ENCODE data around the gene B4GALNT3.

B4GALNT3 gene

DNA sequence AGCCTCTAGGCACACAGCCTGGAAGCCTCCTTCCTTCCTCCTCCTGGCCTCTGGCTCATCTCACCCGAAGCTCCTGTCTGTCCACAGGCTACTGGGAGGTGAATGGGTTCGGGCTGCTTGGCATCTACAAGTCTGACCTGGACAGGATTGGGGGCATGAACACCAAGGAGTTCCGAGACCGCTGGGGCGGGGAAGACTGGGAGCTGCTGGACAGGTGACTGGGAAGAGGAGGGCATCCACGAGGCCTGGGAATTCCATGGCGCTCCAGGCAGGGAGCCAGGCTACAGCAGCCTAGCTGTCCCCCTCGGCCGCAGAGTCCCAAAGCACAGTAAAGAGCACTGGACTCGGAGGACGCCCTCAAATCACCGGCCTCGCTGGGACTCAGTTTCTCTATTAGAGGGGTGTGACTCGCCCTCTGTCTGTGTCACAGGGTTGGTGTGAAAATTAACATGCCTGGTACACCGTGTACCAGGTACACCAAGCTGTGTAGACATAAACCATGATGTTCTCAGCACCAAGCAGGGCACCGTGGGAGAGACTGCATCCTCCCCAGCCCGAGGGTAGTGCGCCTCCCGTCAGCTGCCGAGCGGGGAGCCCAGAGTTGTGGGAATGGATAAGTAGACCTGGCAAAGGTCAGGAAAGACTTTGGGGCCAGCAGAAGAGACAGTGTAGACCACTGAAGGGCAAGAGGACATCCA lies 99.6 kb downstream of the B4GALNT3 start:
- no peak for DNase-seq (ENCODE audit: low read depth in 3 of 3)

DNA sequence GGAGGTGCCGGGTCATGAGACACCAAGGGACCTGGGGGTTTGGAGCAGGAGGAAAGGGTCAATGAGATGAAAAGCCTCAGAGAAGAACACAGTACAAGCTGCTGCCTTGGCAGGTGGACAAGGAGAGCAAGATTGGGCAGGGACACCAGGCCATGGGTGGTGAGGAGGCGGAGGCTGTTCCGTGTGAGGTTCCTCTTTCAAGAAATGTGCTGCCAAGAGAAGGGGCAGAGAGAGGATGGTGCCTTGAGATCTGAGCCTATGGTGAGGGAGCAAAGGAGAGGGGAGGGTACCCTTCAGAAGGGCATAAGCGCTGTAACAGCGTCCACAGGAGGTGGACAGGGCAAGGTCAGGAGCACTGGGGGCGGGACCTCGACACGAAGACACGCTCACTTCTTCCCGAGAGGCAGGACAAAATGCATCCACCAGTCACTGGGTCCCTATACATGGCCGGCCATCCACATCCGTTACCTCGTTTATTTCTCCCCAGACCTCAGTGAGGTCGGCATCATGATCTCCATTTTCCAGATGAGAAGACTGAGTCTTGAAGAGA lies 100.2 kb downstream of the B4GALNT3 start:
- DNase-seq (ENCODE audit: low read depth in 3 of 3), result no peak

DNA sequence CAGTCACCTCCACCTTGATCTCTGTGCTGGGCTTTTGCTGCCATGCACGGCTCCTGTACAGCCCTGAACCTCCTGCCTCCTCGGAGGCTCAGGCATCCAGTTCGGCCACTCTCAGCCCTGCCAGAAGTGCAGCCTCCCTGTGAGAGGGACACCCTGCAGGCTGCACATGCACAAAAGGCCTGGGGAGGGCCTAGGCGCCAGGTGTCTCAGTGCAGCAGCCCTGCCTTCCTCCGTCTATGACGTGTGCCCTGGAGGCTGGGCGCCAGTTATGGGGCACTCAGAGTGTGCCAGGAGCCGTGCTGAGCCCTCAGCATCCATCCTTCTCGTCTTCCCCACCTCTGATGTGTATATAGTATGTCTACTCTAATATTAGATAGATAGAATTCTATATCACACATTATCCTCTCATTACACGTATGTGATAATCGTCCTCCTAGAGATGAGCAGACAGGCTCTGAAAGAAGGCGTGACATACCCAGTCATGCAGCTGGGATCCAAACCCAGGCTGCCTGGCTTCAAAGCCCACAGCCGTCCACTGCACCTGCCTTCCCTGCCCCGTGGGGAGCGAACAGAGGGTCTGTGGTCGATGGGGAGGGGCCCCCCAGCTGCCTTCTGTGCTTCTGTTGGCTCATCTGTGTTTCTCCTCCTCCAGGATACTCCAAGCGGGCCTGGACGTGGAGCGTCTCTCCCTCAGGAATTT lies 101.1 kb downstream of the B4GALNT3 start:
- no peak for DNase-seq (ENCODE audit: low read depth in 3 of 3)

DNA sequence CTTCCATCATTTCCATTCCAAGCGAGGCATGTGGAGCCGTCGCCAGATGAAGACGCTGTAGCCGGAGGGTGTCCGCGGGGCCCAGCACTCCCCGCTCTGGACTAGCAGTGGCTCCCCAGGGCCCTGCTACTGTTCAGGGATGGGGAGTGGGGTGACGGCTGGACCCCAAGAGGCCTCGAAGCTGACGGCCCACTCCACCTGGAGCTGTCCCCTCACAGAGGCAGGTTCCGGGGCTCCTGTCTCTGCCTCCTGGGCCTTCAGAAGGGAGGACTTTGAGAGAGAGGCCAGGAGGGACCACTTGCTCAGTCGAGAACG lies 101.6 kb downstream of the B4GALNT3 start:
- no peak for DNase-seq (ENCODE audit: low read depth in 3 of 3)

DNA sequence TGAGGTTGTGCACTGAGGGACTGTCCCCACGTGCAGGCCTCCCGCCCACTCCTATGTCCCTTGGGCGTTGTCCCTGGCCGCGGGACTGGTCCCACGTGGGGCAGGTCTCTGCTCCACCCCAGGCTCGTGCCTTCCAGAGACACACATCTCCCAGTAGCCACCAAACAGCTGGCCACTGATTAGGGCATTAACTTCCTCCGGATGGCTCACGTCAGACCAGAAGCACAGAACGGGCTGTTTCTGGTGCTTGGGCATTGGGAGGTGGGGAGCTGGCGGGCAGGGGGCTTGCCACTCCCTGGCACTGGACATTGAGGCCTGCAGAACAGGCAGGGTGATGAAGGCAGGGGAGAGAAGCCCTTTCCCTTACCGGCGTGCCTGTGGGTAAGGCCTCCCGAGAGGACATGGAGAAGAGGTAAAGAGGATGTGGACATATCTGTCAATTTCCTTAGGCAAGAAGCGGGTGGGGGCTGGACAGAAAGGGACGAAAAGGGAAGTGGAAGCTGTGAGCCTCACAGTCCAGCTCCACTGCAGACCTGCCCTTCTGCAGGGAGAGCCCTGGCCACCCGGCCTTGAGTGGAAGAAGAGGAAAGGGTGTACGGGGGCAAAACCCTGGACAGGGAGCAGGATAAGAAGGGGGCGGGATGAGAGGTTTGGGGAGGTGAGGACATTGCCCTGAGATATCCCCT lies 102.3 kb downstream of the B4GALNT3 start:
- no peak for DNase-seq (ENCODE audit: low read depth in 3 of 3)

DNA sequence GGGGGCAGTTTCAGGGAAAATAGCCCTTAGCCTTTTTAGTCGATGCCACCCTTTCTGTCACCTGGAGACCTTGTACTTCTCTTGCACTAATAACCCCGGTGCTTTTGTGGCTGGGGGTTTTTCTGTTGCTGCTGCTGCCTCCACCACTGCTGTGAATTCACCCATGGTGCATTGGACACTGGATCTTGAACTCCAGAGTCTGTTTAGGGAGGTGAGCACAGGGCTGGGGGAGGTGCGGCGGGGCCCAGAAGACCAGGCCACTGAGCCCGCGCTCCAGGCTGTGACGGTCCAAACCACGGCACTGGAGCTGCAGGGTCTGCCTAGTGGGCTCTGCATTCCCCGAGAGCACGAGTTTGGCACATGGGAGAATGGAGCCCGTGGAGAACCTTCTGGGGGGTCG lies 102.9 kb downstream of the B4GALNT3 start:
- DNase-seq (ENCODE audit: low read depth in 3 of 3), result no peak

DNA sequence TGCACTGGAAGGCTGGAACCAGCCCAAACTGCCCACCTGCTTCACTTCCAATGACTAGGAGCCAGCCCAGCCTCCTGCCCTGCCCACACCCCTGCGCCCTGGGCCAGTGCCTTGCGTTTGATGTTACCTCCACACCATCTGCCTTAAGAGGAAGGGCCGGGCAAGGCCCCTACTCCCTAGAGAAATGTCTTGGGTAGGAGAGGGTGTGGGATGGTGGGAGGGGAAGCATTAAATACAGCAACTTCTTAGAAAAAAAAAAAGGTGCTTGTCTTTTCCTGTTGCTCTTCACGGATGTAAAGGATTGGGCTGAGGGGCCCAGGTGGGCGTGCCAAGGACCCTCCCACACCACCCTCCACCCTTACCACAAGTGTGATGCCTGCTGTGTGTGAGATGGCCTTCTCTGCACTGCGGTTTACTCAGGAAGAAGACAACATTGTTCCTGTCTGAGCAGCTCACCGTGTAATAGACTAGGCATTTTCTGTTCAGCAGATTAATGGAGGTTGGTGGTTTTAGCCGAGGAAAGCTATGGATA lies 103.6 kb downstream of the B4GALNT3 start:
- no peak for DNase-seq (ENCODE audit: low read depth in 3 of 3)

DNA sequence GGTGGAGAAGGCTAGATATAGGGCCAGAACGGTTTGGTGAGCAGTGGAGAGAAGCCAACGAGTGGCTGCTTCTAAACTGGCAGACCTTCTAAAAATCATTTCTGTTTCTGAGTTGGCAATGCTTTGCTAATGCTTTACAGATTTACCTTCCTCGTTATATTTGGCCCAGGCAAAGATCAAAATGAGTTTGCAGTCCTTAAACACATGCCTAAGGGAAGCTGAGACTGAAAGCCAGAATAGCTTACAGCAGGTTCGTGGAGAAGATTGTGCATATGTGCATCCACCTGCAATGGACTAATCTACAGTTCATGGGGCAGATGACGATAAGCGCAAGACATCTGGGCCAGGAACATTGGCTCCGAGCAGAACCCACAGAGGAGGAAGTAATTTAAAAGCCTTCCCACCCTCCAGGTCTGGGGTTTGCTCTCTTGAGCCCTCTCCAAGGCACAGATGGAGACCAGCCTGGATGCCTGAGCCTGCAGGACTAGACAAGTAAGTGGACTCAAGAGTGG lies 104.1 kb downstream of the B4GALNT3 start:
- DNase-seq (ENCODE audit: low read depth in 3 of 3), result no peak

DNA sequence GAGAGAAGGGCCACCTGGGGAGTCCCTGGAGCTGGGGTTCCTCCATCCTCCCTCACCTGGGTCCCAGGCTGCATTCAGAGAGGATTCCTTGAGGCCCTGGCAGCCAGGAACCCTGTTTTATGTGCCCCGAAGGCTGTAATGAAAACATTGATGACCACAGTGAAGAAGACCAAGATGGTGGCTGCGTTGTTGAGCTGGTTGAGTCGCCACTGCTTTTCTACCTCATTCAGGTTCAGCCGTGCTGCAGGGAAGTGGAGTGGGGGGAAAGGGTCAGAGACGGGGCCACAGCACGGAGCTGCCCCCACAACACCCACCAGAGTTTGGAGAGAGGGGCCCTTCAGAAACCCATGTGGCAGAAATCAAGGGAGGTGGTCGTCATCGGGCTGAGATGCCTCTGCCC lies 105.4 kb downstream of the B4GALNT3 start:
- no peak for DNase-seq (ENCODE audit: low read depth in 3 of 3)

DNA sequence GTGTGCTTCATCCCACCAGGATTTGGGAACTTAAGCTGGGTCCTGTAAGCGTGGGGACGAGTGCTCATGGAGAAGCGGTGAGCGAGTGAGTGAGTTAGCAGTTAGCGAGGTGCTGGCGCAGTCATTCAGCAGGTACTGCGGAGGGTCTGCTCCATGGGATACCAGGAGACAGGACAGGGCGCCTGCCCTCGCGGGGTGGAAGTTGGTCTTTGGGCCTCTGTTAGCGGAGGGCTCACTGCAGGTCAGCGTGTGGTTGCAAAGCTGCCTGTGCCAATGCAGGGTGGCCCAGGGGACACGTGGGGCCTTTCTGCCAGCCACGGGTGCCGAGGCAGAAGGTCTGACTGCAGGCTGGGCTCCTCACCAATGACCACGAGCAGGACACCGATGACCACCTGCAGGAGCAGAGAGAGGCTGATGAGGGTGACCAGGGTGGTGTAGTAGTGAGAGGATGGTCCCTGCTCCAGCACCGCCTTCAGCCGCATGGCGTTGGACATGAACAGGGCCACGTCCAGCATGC lies 105.9 kb downstream of the B4GALNT3 start:
- DNase-seq (ENCODE audit: low read depth in 3 of 3), result no peak

DNA sequence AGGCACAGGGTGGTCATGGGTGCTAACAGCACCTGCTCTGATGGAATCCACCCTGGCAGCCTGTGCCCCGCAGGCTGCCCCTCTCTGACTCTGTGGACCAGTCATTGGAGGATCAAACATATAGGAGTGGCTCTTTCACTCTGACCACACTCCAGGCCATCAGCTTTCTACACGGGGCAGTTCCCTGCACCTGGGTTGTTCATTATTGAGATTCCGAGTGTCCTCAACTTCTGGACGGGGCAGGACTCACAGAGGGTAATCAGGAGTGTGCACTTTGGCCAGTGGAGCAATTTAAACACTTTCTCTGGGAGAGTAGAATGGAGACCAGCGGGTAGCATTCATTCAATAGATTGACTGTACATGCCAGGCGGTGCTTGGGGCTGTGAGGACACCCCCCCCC lies 108.7 kb downstream of the B4GALNT3 start:
- no peak for DNase-seq (ENCODE audit: low read depth in 3 of 3)

DNA sequence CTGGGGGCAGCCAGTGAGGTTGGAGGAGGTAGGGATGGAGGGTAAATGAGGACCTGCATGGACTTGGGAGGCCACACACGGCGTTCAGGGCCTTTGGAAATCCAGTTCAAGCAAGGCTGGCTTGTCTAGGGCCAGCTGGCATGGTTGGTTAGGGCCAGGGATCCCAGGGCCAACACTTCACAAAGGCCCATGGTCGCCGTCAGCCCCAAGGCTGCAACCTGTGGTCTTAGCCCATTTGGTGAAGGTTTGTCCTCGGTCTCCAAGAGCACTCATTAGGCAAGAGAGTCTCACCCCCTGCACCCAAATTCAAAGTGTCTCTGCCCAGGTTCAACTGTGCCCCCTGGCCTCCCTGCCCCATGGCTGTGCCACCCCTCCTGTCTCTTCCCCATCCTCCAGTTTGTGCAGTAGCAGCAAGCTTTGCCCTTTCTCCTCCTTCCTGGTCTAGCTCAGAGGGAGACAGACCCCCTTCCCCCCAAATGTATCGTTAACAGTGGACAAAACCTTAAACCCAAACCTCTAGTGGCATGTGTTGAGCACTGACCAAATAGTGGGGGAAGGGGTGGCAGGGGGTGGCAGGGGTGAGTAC lies 109.4 kb downstream of the B4GALNT3 start:
- DNase-seq (ENCODE audit: low read depth in 3 of 3), result no peak

DNA sequence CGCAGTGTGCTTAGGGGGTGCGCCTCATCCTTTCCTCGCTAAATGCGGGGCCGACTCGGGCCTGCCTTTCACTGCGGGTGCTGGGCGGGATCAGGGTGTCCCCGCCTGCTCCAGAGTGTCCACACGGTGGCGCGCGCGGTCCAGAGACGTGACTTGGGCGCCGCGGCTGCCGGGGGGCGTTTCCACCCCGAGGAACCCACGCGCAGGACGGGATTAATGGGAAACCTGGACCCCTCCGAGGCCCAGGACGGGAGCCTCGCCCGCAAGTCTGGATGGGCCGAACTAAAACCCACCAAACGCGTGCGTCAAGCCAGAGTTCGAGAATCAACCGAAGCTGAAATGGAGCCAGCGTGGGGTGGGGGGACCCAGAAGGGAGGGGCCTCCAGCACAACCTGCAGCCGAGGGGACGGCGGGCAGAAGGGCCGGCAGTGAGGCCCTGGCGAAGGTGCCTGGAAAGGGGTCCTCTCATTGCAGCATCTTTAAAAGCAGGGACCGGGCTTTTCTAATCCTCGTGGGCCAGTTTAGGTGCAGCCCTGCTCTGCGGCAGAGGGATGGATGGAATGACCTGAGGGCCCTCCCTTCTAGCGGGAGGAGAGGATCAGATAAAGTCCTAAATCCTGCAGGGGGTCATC lies 110.2 kb downstream of the B4GALNT3 start:
- DNase-seq (ENCODE audit: low read depth in 3 of 3), result peak; percentile 72 to 87 (median 81)

DNA sequence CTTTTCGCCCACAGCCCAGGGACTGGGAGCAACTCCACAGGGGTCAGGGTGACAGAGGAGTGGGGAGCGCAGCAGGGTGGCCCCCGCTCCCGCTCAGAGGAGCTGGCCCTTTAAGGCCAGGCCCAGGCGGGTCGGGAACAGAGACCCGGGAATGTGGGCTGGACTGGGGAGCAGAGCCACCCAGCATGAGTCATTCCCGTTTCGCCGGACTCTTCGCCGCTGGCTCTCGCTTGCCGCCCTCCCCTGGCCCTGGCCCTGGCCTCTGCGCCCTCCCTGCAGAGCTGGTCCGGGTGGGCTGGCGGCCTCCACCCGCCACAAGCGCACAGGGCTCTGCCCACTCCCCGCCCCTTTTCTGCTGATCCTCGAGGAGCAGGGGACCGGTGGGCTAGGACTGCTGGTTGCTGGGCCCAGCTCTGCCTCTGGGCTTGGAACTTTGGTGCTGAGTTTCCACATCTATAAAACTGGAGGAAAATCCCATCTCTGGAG lies 110.7 kb downstream of the B4GALNT3 start:
- DNase-seq (ENCODE audit: low read depth in 3 of 3), result no peak

DNA sequence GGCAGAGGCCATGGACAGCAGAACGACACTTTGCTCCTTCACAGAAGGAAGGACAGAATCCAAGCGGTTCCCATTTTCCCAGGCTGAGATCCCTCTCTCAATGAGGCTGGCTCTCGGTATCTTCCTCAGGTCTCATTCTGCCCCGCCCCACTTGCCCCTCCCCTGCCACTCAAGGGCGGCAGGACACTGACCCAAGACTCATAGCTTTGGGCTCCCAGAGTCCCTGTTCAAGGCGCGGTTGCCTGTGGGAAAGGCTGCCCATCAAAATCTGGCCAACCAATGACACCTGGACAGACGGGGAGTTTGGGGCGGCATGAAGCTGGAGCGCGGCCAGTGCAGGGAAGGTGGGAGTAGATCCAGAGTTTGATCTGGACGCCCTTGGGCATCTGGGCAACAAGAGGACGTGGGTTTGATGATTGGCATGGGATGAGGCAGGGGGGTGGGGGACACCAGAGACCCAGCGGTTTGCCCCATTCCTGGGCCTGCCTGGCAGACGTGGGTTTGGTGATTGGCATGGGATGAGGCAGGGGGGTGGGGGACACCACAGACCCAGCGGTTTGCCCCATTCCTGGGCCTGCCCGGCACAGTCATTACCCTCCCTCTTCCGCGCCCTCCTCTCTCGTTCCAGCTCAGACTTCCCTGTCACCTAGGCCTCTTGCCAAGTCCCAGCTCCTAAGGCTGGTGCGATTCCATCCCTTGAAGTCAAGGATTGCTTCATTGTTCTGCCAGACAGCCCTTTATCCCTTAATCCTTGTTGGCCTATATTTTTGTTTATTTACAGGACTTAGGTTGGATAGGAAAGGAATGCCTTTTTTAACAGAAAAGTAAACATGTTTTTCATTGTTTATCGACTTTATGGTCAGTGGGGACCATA lies 111.4 kb downstream of the B4GALNT3 start:
- DNase-seq (ENCODE audit: low read depth in 3 of 3), result no peak

DNA sequence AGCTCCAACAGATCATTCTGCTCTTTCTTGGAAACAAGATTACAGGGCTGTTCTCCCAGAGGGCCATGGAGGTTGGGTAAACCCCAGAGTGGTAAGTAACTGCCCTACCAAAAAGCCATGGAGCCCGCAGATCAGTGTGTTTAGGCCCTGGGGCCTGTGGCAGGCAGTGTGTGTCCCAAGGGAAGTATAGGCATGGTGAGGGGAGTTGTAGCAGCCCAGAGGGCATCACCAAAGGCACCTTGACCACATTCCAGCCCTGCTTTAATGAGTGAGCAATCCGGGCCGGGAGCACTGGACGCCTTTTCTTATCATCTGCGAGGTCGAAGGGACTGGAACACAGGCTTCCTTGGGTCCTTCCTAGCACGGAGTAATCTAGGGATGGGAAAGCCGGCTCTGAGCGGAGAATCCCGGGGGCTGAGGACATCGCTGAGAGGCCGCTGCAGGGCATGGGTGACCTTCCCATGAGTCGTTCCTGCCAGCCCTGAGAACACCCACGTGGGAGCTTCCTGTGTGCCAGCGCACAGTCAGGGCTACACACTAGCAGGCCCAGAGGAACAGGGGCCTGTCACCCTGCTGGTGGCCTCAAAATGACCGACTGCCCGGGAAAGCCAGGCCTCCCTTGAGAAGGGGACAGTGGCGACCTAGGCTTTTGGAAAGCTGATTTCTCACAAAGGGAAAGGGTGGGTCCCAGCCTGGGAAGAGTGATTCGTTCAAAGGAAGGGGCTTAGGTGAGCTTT lies 112.2 kb downstream of the B4GALNT3 start:
- no peak for DNase-seq (ENCODE audit: low read depth in 3 of 3)

DNA sequence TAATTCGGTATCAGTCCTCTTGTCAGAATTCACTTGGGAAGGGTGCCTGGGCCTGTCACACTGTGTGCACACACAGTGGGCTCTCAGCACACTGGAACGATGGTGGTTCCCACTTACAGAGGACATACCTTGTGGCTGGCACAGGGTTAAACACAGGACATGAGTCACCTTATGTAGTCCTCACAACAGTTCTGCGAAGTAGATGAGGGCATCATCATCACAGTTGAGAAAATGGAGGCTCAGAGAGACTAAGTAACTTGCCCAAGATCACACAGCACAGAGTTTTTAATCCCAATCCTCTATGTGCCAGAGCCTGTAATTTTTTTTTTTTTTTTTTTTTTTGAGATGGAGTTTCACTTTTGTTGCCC lies 112.8 kb downstream of the B4GALNT3 start:
- DNase-seq (ENCODE audit: low read depth in 3 of 3), result no peak

DNA sequence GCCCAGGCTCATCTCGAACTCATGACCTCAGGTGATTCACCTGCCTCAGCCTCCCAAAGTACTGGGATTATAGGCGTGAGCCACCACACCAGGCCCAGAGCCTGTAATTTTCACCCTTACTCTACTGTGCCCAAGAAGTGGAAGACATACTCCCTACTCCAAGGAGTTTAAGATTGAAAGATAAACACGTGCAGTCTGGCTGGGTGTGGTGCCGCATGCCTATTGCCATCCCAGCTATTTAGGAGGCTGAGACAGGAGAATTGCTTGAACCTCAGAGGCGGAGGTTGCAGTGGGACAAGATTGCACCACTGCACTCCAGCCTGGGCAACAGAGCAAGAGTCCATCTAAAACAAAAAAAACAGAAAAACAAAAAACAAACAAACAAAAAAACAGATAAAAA lies 113.5 kb downstream of the B4GALNT3 start:
- DNase-seq (ENCODE audit: low read depth in 3 of 3), result no peak

DNA sequence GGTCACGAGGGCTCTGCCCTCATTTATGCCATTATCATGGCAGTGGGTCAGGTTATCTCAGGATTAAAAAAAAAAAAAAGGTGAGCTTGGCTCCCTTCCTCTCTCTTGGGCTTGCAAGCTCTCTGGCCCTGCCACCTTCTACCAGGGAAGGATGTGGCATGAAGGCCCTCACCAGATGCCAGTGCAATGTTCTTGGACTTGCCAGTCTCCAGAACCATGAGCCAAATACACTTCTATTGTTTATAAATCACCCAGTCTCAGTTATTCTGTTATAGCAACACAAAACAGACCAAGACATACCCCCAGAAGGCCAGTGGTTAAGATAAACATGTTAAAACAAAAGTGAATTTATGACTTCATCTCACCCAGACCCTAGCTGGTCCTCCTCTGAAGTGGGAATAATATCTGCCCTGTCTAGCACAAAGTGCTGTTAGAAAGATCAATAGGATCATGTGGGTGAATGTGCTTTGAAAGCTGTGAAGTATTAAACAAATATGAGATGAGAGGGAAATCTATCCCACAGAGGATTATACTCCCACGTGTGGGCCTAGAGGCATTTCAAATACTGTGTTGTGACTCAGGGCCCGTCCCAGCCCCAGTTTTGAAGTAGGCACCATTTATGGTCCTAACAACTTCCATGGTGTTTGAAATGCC lies 114.9 kb downstream of the B4GALNT3 start:
- no peak for DNase-seq (ENCODE audit: low read depth in 3 of 3)

Measured in stimulated activated CD4-positive, alpha-beta T cell treated with anti-CD3 and anti-CD28 coated beads, TNF-alpha, amount 100 ng/mL, for 48 hours (primary cell).